Heart left ventricle (tissue), 16 donors: ENCODE results near the gene B3GALNT1. TPM values are rescaled to one million over a fixed set of nuclear protein-coding genes. Genes with fewer than 3 reads are reported as not detected.

ENCODE experiments used
- ATAC-seq, 4 donors: fragments of 200-7000 bp; cut with Tn5 transposase; one replicate each; pipeline ENCODE4 v1.9.1; 2020 to 2022; ENCODE audit warnings: moderate library complexity in 4 of 4, mild to moderate bottlenecking in 3 of 4, moderate number of reproducible peaks in 1 of 4
- DNase-seq, 5 donors: peaks; one replicate each; pipeline ENCODE4 v3.0.0-alpha.2; 2020
- H3K27ac ChIP-seq, 12 donors: fragments of 200-600 bp; sonication (generic) in 4 of 12; one replicate each; pipeline versions ENCODE4 v1.5.0 to v1.8.0; 2016 to 2022; ENCODE audit warnings: mild to moderate bottlenecking in 2 of 12
- H3K27me3 ChIP-seq, 9 donors: fragments of 200-600 bp; sonication (generic) in 2 of 9; one replicate each; pipeline versions ENCODE4 v1.5.1 to v1.8.0; 2016 to 2022; ENCODE audit warnings: mild to moderate bottlenecking in 3 of 9
- H3K36me3 ChIP-seq, 9 donors: fragments of 200-600 bp; sonication (generic) in 2 of 9; one replicate each; pipeline versions ENCODE4 v1.5.0 to v1.8.0; 2018 to 2022; ENCODE audit warnings: mild to moderate bottlenecking in 2 of 9
- H3K4me1 ChIP-seq, 12 donors: fragments of 200-600 bp; sonication (generic) in 4 of 12; one replicate each; pipeline versions ENCODE4 v1.5.0 to v1.8.0; 2016 to 2022; ENCODE audit warnings: mild to moderate bottlenecking in 3 of 12
- H3K4me3 ChIP-seq, 12 donors: fragments of 200-600 bp; sonication (generic) in 4 of 12; one replicate each; pipeline versions ENCODE4 v1.5.0 to v1.8.0; 2017 to 2022; ENCODE audit warnings: mild to moderate bottlenecking in 9 of 12, moderate library complexity in 4 of 12
- H3K9me3 ChIP-seq, 12 donors: fragments of 200-600 bp; sonication (generic) in 4 of 12; one replicate each; pipeline versions ENCODE4 v1.5.0 to v1.8.0; 2016 to 2022; ENCODE audit warnings: mild to moderate bottlenecking in 1 of 12
- POLR2A ChIP-seq, 2 donors: fragments of 450-650 bp; IDR thresholded peaks; one replicate each; pipeline ENCODE4 v1.6.1; 2017; ENCODE audit warnings: antibody characterized with exemption in 2 of 2, mild to moderate bottlenecking in 2 of 2, moderate library complexity in 2 of 2
- WGBS, 4 donors: extraction: QIAGEN DNeasy Blood & Tissue Kit in 2 of 4; methylation state at CpG; one replicate each; pipeline versions ENCODE4 v1.1.5 to v1.1.7; 2013 to 2018; 5-methylcytosine and 5-hydroxymethylcytosine counted together
- intact Hi-C, 10 donors: fragments of 100-400 bp; cut with DNase I; formaldehyde crosslinking; loops; one replicate each; pipeline versions ENCODE4 v1.11.1 to v1.14.2; 2022
- polyA plus RNA-seq, 2 donors: library from polyadenylated mRNA; stranded (reverse); fragments of 200-250 nt; gene quantifications; one replicate each; pipeline ENCODE4 v1.2.3, GENCODE V29; 2013
- total RNA-seq, 9 donors: library from RNA; depleted of rRNA in 2 of 9; stranded (reverse); fragments of >200 nt in 2 of 9; fragmentation: NEBNext Ultra II Directional in 3 of 9; extraction: Animal tissue kit (Norgen Biotek cat#: 25700) in 3 of 9; gene quantifications; one replicate each; pipeline versions ENCODE4 v1.1.0 to v1.2.4, GENCODE V29; 2016 to 2023
- TF ChIP-seq, protein P1 (sequence below), 12 donors: fragments of 200-600 bp; sonication (generic) in 4 of 12; IDR thresholded peaks; one replicate each; pipeline versions ENCODE4 v1.5.0 to v1.8.0; 2018 to 2022; ENCODE audit warnings: antibody characterized with exemption in 12 of 12, mild to moderate bottlenecking in 5 of 12
- donor health status: ischemic (EF 13 %, LVEDD 7.1; RV severe dilation, severe dysfunction).
- donor health status: healthy with polysubstance abuse.
- donor health status: DM: no; HTN: yes; CAD: no.
- donor health status: DM: no; HTN: no; CAD: no.
- donor health status: ischemic (EF 25% LVEDD 6.9; RV normal size, moderate dysfunction).
- donor health status: ischemic (EF 25% LVEDD 5.7; RV mildly dilated, moderate dysfunction).
- donor health status: healthy.
- donor health status: DM: yes; HTN: yes; CAD: no.
- donor health status: ischemic (EF 35%, LVEDD 5.7; RV mildly dilated, moderate dysfunction).
- donor health status: nonischemic (EF 11% LVEDD 7.7; RV severe dilation, severe dysfunction).
- donor health status: DM: yes; HTN: yes; CAD: no.
- donor health status: PGD.
- donor health status: ischemic (EF 29% LVEDD 5.4; RV normal size, mild dysfunction).
- donor health status: nonischemic (EF 23%, LVEDD 6.1; RV moderate dilation, normal function).

B3GALNT1 gene
- total and polyA plus RNA-seq, 11 donors, result 15.2 to 94.6 (median 63.3) TPM

DNA sequence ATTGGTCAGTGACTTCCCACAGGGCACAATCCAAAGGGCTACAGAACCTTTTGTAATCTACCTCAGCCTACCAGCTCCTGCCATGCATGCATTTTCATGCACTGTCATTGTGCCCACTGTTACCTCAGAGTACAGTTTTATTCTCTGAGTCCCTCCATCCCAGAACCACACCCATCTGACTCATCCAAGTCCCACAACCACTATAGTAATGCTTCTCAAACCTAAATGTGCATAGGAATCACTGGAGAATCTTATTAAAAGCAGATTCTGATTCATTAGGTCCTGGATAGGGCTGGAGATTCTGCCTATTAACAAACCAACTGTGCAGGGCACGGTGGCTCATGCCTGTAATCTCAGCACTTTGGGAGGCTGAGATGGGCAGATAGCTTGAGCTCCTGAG lies 3.7 kb upstream of the B3GALNT1 start:
- H3K27ac ChIP-seq, result no peak overlapping the region
- TF ChIP-seq POLR2A (IDR thresholded peaks at IDR 0.05), result no peak
- TF ChIP-seq, protein P1, sequence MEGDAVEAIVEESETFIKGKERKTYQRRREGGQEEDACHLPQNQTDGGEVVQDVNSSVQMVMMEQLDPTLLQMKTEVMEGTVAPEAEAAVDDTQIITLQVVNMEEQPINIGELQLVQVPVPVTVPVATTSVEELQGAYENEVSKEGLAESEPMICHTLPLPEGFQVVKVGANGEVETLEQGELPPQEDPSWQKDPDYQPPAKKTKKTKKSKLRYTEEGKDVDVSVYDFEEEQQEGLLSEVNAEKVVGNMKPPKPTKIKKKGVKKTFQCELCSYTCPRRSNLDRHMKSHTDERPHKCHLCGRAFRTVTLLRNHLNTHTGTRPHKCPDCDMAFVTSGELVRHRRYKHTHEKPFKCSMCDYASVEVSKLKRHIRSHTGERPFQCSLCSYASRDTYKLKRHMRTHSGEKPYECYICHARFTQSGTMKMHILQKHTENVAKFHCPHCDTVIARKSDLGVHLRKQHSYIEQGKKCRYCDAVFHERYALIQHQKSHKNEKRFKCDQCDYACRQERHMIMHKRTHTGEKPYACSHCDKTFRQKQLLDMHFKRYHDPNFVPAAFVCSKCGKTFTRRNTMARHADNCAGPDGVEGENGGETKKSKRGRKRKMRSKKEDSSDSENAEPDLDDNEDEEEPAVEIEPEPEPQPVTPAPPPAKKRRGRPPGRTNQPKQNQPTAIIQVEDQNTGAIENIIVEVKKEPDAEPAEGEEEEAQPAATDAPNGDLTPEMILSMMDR (IDR thresholded peaks at IDR 0.05), result no peak
- intact Hi-C loops, result loop anchor here in 4 of 10 donors (5.0 to 10.0 kb wide), 3 partner anchors 113 to 154 kb away; partner anchors contain the start of gene NMD3 (in 3 of the 4)
- H3K4me1 ChIP-seq, result peaks cover 0 to 15% (median 8%) of the 10 kb centered on the region in 12 donors
- ATAC-seq (no peak), DNase-seq (no peak)
- H3K9me3 ChIP-seq, result no peaks in the 10 kb centered on the region
- WGBS, 4 donors, result 98 to 100% (median 100%) methylated on average over 1 of the region's 1 CpG
- no peaks in the 10 kb centered on the region for H3K27me3 ChIP-seq
- peaks cover 0 to 6% (median 0%) of the 10 kb centered on the region in 9 donors for H3K36me3 ChIP-seq
- no peak overlapping the region for H3K4me3 ChIP-seq

DNA sequence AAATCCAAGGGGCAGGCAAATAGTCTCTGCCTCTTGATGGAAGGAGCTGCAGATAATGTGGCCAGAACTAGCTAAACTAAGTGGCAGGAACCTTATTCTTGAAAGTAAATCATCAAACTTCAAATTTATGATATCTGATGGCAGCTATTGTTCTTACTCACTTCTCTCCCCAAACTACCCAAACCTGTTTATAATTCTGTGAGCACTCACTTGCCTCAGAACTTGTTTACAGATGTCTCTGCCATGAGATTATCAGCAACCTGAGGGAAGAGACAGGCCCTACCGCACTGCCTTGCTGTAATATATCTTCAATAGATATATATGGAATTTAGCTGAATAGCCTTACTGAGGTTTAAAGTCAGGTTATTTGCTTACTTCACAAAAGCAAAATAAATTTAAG lies 2.2 kb upstream of the B3GALNT1 start:
- Histone ChIP-seq H3K4me3 (no peak overlapping the region), H3K4me1 (peaks cover 0 to 29% (median 15%) of the 10 kb centered on the region in 12 donors), H3K27me3 (no peaks in the 10 kb centered on the region), H3K36me3 (peaks cover 0 to 17% (median 0%) of the 10 kb centered on the region in 9 donors), H3K27ac (no peak overlapping the region), H3K9me3 (no peaks in the 10 kb centered on the region)
- no peak for ATAC-seq
- TF ChIP-seq, protein P1 (IDR thresholded peaks at IDR 0.05), result no peak
- TF ChIP-seq POLR2A (IDR thresholded peaks at IDR 0.05), result no peak
- WGBS, 4 donors, result 74 to 85% (median 81%) methylated on average over 1 of the region's 1 CpG
- DNase-seq, result no peak
- intact Hi-C loops, result loop anchor here in 4 of 10 donors (5.0 to 10.0 kb wide), 3 partner anchors 115 to 153 kb away; partner anchors contain the start of gene NMD3 (in 3 of the 4)

DNA sequence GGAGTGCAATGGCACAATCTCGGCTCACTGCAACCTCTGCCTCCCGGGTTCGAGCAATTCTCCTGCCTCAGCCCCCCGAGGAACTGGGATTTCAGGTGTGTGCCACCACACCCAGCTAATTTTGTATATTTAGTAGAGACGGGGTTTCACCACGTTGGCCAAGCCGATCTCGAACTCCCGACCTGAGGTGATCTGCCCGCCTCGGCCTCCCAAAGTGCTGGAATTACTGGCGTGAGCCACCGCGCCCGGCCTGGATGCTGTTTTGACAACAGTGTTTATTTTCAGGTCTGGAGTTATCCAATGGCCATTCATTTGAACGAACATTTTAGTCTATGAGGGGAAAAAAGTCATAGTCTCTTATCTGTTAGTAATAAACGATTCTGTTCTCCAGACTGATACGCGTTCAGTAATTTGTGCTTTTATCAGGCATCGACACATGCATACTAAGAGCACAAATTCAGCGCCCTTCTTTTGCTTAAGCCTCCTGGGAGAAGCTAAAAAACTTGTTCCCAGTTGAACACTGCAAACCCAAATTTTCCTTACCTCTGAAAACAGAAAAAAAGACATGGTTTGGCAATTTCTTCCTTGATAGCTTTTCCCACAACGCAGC lies 1.3 kb downstream of the B3GALNT1 start:
- peak in 2 of 5 donors; percentile 41 to 48 for DNase-seq
- no peak for ATAC-seq
- 55 to 71% (median 61%) methylated on average over 22 of the region's 22 CpGs for WGBS, 4 donors
- Histone ChIP-seq H3K36me3 (peaks cover 0 to 44% (median 4%) of the 10 kb centered on the region in 9 donors), H3K27me3 (no peaks in the 10 kb centered on the region), H3K4me3 (peak overlapping the region; percentile 65 to 96 (median 78)), H3K9me3 (no peaks in the 10 kb centered on the region), H3K27ac (peak overlapping the region; percentile 73 to 95 (median 86)), H3K4me1 (peaks cover 0 to 54% (median 18%) of the 10 kb centered on the region in 12 donors)
- intact Hi-C loops, result loop anchor here in 4 of 10 donors (5.0 to 10.0 kb wide), 3 partner anchors 118 to 149 kb away; partner anchors contain the start of gene NMD3 (in 4 of the 4)
- TF ChIP-seq, protein P1 (IDR thresholded peaks at IDR 0.05), result no peak
- TF ChIP-seq POLR2A (IDR thresholded peaks at IDR 0.05), result no peak

DNA sequence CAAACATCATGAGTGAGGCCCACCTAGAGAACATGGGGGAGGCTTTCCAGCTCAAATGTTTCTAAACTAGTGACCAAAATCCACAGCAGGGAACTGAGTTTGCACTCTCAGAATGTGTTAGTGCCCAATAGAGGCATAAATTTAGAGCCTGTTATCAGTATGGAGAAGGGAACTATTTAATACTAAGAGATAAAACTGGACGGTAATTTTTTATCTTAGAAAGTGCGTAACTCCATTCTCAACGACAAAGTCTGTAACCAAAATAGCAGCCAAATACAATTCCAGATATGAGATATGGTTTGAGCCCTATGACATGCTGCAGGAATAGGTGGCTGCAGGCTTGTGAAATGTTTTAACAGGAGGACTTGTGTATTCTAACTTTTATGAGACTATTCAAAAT lies 3.5 kb downstream of the B3GALNT1 start:
- peaks cover 0 to 43% (median 4%) of the 10 kb centered on the region in 9 donors for H3K36me3 ChIP-seq
- no peaks in the 10 kb centered on the region for H3K27me3 ChIP-seq
- no peak for DNase-seq
- TF ChIP-seq POLR2A (IDR thresholded peaks at IDR 0.05), result no peak
- TF ChIP-seq, protein P1 (IDR thresholded peaks at IDR 0.05), result no peak
- H3K4me3 ChIP-seq, result peak overlapping the region in 1 of 12 donors; percentile 6
- intact Hi-C loops, result loop anchor here in 4 of 10 donors (2.0 to 10.0 kb wide), 5 partner anchors 69 to 347 kb away; partner anchors contain the start of gene NMD3 (in 4 of the 4)
- WGBS, 4 donors, result 32 to 49% (median 39%) methylated on average over 3 of the region's 3 CpGs
- no peaks in the 10 kb centered on the region for H3K9me3 ChIP-seq
- ATAC-seq, result peak; percentile 67 to 85 (median 76)
- H3K4me1 ChIP-seq, result peaks cover 0 to 63% (median 20%) of the 10 kb centered on the region in 12 donors
- peak overlapping the region; percentile 39 to 97 (median 84) for H3K27ac ChIP-seq
